Fibroblast of lung (primary cell): ENCODE results near the gene LNPEP. TPM values are rescaled to one million over a fixed set of nuclear protein-coding genes. Genes with fewer than 3 reads are reported as not detected.

Experiments
- DNase-seq, 2 donors: peaks; one replicate each; pipeline versions ENCODE4 v3.0.0 to v3.0.0-alpha.2; 2010; ENCODE audit warnings: low read depth in 2 of 2
- H2AFZ ChIP-seq: 2 replicates; pipeline ENCODE4 v1.5.1; 2012; ENCODE audit warnings: low read length, control low read depth, inconsistent platforms
- H3K27ac ChIP-seq: 2 replicates; pipeline ENCODE4 v1.5.1; 2011; ENCODE audit warnings: low read length, control low read depth; ENCODE audit not compliant: insufficient read depth
- H3K27me3 ChIP-seq: 2 replicates; pipeline ENCODE4 v1.5.1; 2011; ENCODE audit warnings: mild to moderate bottlenecking, low read length; ENCODE audit not compliant: control insufficient read depth, insufficient read depth
- H3K36me3 ChIP-seq: 2 replicates; pipeline ENCODE4 v1.5.1; 2011; ENCODE audit warnings: low read length; ENCODE audit not compliant: control insufficient read depth, insufficient read depth
- H3K4me1 ChIP-seq: 2 replicates; pipeline ENCODE4 v1.5.1; 2011; ENCODE audit warnings: low read length; ENCODE audit not compliant: control insufficient read depth, insufficient read depth; ENCODE audit errors: extremely low read depth
- H3K4me2 ChIP-seq: 2 replicates; pipeline ENCODE4 v1.5.1; 2011; ENCODE audit warnings: low read length, control low read depth; ENCODE audit not compliant: insufficient read depth; ENCODE audit errors: extremely low read depth
- H3K4me3 ChIP-seq, 4 experiments: fragments of 200-600 bp in 1 of 4; sonication (generic) in 1 of 4; replicated peaks in 1 of 4; 2 replicates each; pipeline ENCODE4 v1.5.1; 2011 to 2016; ENCODE audit warnings: low read length in 4 of 4, low read depth in 3 of 4, mild to moderate bottlenecking in 3 of 4, control low read depth in 2 of 4, inconsistent platforms in 1 of 4, mixed read lengths in 1 of 4; ENCODE audit not compliant: insufficient read depth in 1 of 4; ENCODE audit errors: control extremely low read depth in 1 of 4
- H3K79me2 ChIP-seq: 2 replicates; pipeline ENCODE4 v1.5.1; 2012; ENCODE audit warnings: mild to moderate bottlenecking, low read length, inconsistent platforms; ENCODE audit not compliant: control insufficient read depth, insufficient read depth
- H3K9ac ChIP-seq: 2 replicates; pipeline ENCODE4 v1.5.1; 2011; ENCODE audit warnings: mild to moderate bottlenecking, low read length, control low read depth; ENCODE audit not compliant: insufficient read depth
- H3K9me3 ChIP-seq: 2 replicates; pipeline ENCODE4 v1.5.1; 2012; ENCODE audit warnings: low read depth, low read length; ENCODE audit not compliant: control insufficient read depth, insufficient read depth
- H4K20me1 ChIP-seq: 2 replicates; pipeline ENCODE4 v1.5.1; 2011; ENCODE audit warnings: low read length; ENCODE audit not compliant: control insufficient read depth, insufficient read depth; ENCODE audit errors: extremely low read depth
- CTCF ChIP-seq, 2 donors: IDR thresholded peaks in 1 of 2; conservative IDR thresholded peaks in 1 of 2; 1 replicate in 1 of 2; 2 replicates in 1 of 2; pipeline ENCODE4 v1.5.1; 2011 to 2012; ENCODE audit warnings: low read length in 2 of 2, control low read depth in 1 of 2, inconsistent platforms in 1 of 2, low read depth in 1 of 2, mild to moderate bottlenecking in 1 of 2
- EZH2 ChIP-seq: IDR thresholded peaks from 2 replicates; pipeline ENCODE4 v1.5.1; 2012; ENCODE audit warnings: low read length, control low read depth, mild to moderate bottlenecking; ENCODE audit errors: missing control alignments
- polyA plus RNA-seq, 2 donors: library from polyadenylated mRNA; depleted of rRNA in 1 of 2; stranded (reverse) in 1 of 2; unstranded in 1 of 2; fragments of >200 nt; gene quantifications; 2 replicates each; pipeline ENCODE4 v1.2.1, GENCODE V29; 2011 to 2012; ENCODE audit warnings: missing spikeins in 1 of 2
- total RNA-seq: library from RNA; depleted of rRNA; stranded (reverse); fragments of >200 nt; gene quantifications from 2 replicates; pipeline ENCODE4 v1.2.1, GENCODE V29; 2014

LNPEP gene
- total and polyA plus RNA-seq, 2 donors (not counting 1 experiment from before 2014, with no cell fraction given), result 19.5 to 26.1 TPM

DNA sequence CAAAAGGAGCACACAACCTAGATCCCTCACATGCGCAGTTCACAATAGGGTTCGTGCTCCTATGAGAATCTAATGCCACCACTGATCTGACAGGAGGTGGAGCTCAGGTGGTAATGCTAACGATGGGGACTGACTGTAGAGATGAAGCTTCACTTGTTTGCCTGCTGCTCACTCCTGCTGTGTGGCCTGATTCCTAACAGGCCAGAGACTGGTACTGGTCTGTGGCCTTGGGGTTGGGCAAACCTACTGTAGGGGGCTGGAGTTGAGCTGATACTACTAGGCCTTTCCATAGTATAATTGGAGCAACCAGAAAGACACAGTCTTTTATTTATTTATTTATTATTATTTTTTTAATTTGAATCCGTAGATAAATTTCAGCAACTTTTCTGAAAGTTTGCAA, 5.3 kb downstream of the LNPEP start:
- no peaks in the 10 kb centered on the region for H3K9me3 ChIP-seq
- H3K4me2 ChIP-seq, result no peak overlapping the region
- H3K36me3 ChIP-seq, result no peaks in the 10 kb centered on the region
- H2AFZ ChIP-seq, result no peak overlapping the region
- no peak overlapping the region for H3K9ac ChIP-seq
- H3K27ac ChIP-seq, result no peak overlapping the region
- TF ChIP-seq EZH2 (no peak), CTCF (conservative IDR thresholded peaks at IDR 0.05 in 1 of 2, IDR thresholded peaks at IDR 0.05 in 1 of 2; ENCODE audit: low read depth in 1 of 2, low read length in 2 of 2) (no peak)
- H3K4me1 ChIP-seq, result peaks cover 6% of the 10 kb centered on the region
- no peaks in the 10 kb centered on the region for H4K20me1 ChIP-seq
- no peak overlapping the region for H3K4me3 ChIP-seq
- peaks cover 40% of the 10 kb centered on the region for H3K79me2 ChIP-seq
- no peak for DNase-seq
- no peaks in the 10 kb centered on the region for H3K27me3 ChIP-seq

DNA sequence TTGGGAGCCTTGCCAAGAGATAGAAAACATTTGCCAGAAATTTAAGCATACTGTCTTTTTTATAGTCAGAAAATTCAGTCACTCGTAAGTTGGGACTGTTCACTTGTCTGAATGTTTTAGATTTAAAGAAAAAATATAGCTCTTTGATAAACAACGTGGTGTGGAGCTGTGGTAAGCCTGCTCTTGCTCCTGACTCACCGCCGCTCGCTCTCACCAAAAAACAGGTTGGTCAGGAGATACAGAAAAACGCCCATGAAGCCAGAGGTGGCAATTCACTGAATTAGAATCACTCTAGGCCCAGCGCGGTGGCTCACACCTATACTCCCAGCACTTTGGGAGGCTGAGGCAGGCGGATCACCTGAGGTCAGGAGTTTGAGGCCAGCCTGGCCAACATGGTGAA, 6.2 kb downstream of the LNPEP start:
- Histone ChIP-seq H3K9me3 (no peaks in the 10 kb centered on the region), H3K27ac (no peak overlapping the region), H3K4me2 (no peak overlapping the region), H3K4me1 (peaks cover 8% of the 10 kb centered on the region), H3K4me3 (no peak overlapping the region), H4K20me1 (no peaks in the 10 kb centered on the region), H3K27me3 (no peaks in the 10 kb centered on the region), H3K79me2 (peaks cover 32% of the 10 kb centered on the region), H3K9ac (no peak overlapping the region), H2AFZ (no peak overlapping the region), H3K36me3 (no peaks in the 10 kb centered on the region)
- TF ChIP-seq CTCF (conservative IDR thresholded peaks at IDR 0.05 in 1 of 2, IDR thresholded peaks at IDR 0.05 in 1 of 2; ENCODE audit: low read depth in 1 of 2, low read length in 2 of 2) (no peak), EZH2 (no peak)
- DNase-seq, result peak in 1 of 2 donors; percentile 10

- H3K9me3 ChIP-seq, result no peaks in the 10 kb centered on the region
- no peaks in the 10 kb centered on the region for H3K36me3 ChIP-seq
- H3K4me2 ChIP-seq, result no peak overlapping the region
- no peaks in the 10 kb centered on the region for H4K20me1 ChIP-seq
- H3K4me1 ChIP-seq, result peaks cover 6% of the 10 kb centered on the region
- H3K4me3 ChIP-seq, result no peak overlapping the region
- H3K79me2 ChIP-seq, result peaks cover 26% of the 10 kb centered on the region
- H3K27me3 ChIP-seq, result no peaks in the 10 kb centered on the region
- DNase-seq, result peak in 1 of 2 donors; percentile 63
- TF ChIP-seq CTCF (conservative IDR thresholded peaks at IDR 0.05 in 1 of 2, IDR thresholded peaks at IDR 0.05 in 1 of 2; ENCODE audit: low read depth in 1 of 2, low read length in 2 of 2), result no peak
- TF ChIP-seq EZH2, result no peak
- no peak overlapping the region for H3K9ac ChIP-seq
- H2AFZ ChIP-seq, result no peak overlapping the region
- H3K27ac ChIP-seq, result no peak overlapping the region
Measured at GRCh38 chr5:96942911-96943310, 7.0 kb downstream of the LNPEP start.
